Colonic mucosa (tissue), 4 donors: ENCODE results near the gene SULF2. TPM values are rescaled to one million over a fixed set of nuclear protein-coding genes. Genes with fewer than 3 reads are reported as not detected.

Experiments
- DNase-seq: peaks from one replicate; pipeline ENCODE4 v3.0.0-alpha.2; 2020
- H3K27ac ChIP-seq: fragments of 200-600 bp; one replicate; pipeline ENCODE4 v1.8.0; 2021
- H3K27me3 ChIP-seq: fragments of 200-600 bp; one replicate; pipeline ENCODE4 v1.8.0; 2021
- H3K36me3 ChIP-seq: fragments of 200-600 bp; one replicate; pipeline ENCODE4 v1.8.0; 2021
- H3K4me1 ChIP-seq: fragments of 200-600 bp; one replicate; pipeline ENCODE4 v1.8.0; 2021; ENCODE audit warnings: mild to moderate bottlenecking
- H3K4me3 ChIP-seq: fragments of 200-600 bp; one replicate; pipeline ENCODE4 v1.8.0; 2021
- H3K9ac ChIP-seq, 2 donors: one replicate each; pipeline ENCODE4 v1.7.0; 2013; ENCODE audit warnings: control low read depth in 2 of 2, low read depth in 2 of 2, low read length in 2 of 2
- H3K9me3 ChIP-seq: fragments of 200-600 bp; one replicate; pipeline ENCODE4 v1.8.0; 2021
- CTCF ChIP-seq: fragments of 200-600 bp; IDR thresholded peaks from one replicate; pipeline ENCODE4 v1.8.0; 2022; ENCODE audit warnings: antibody characterized with exemption, mild to moderate bottlenecking
- intact Hi-C: fragments of 100-400 bp; cut with DNase I; formaldehyde crosslinking; loops from one replicate; pipeline ENCODE4 v1.14.1; 2022
- total RNA-seq, 2 donors: library from RNA; stranded (reverse); fragmentation: NEBNext Ultra II Directional in 1 of 2; extraction: Animal tissue kit (Norgen Biotek cat#: 25700) in 1 of 2; gene quantifications; one replicate each; pipeline ENCODE4 v1.2.1, GENCODE V29; 2021
- donor health status: healthy.
- donor health status: DM: no; HTN: no; CAD: no.
- donor health status: DM: no; HTN: no; CAD: no.

SULF2 gene
- total RNA-seq, 2 donors from 2014 or later: 97.9 to 153 TPM

GRCh38 chr20:47765691-47766594 is 19.3 kb downstream of the SULF2 start:
- intact Hi-C loops: no loop called here
- no peaks in the 10 kb centered on the region for H3K27me3 ChIP-seq
- H3K9me3 ChIP-seq: no peaks in the 10 kb centered on the region
- no peaks in the 10 kb centered on the region for H3K4me1 ChIP-seq
- no peak for DNase-seq
- no peaks in the 10 kb centered on the region for H3K36me3 ChIP-seq
- H3K4me3 ChIP-seq: no peak overlapping the region
- H3K27ac ChIP-seq: no peak overlapping the region
- H3K9ac ChIP-seq: no peak overlapping the region
- TF ChIP-seq CTCF: no peak

- TF ChIP-seq CTCF: no peak
- DNase-seq: no peak
- intact Hi-C loops: no loop called here
- Histone ChIP-seq H3K4me1 (no peaks in the 10 kb centered on the region), H3K27me3 (no peaks in the 10 kb centered on the region), H3K4me3 (no peak overlapping the region), H3K27ac (no peak overlapping the region), H3K9ac (no peak overlapping the region), H3K36me3 (no peaks in the 10 kb centered on the region), H3K9me3 (no peaks in the 10 kb centered on the region)
Measured at GRCh38 chr20:47765271-47765670, 20.0 kb downstream of the SULF2 start.

DNA sequence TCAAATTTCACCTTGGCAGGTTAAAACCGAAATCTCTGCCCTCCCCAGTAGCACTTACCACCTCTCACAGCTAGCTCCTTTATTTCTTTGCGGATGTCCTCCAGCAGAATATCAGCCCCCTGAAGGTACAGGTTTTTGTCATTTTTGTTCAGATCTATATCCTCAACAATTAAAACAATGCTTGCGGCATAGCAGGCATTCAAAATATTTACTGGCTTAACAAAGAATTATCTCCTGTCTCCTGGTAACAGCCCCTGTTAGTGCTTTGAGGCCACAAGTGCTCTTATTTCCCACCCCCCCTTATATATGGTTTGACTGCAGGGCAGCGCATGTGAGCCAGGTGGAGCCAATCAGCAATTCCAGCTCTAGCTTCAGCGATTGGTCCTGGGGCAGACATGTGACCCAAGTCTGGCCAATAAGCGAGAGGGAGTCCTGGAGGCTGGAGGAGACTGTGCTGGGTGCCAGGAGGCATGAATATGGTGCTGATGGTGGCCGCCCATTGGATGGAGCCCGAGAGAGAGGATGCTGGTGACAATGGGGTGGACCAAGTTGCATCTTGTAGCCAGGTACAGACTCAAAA is 21.0 kb downstream of the SULF2 start:
- intact Hi-C loops: no loop called here
- H3K4me3 ChIP-seq: no peak overlapping the region
- no peak for TF ChIP-seq CTCF
- no peak for DNase-seq
- H3K27me3 ChIP-seq: no peaks in the 10 kb centered on the region
- no peak overlapping the region for H3K27ac ChIP-seq
- no peaks in the 10 kb centered on the region for H3K9me3 ChIP-seq
- H3K4me1 ChIP-seq: no peaks in the 10 kb centered on the region
- H3K36me3 ChIP-seq: no peaks in the 10 kb centered on the region
- H3K9ac ChIP-seq: no peak overlapping the region

GRCh38 chr20:47762699-47763268 is 22.5 kb downstream of the SULF2 start:
- Histone ChIP-seq H3K9ac (no peak overlapping the region), H3K9me3 (no peaks in the 10 kb centered on the region), H3K27me3 (no peaks in the 10 kb centered on the region), H3K4me1 (no peaks in the 10 kb centered on the region), H3K36me3 (no peaks in the 10 kb centered on the region), H3K4me3 (no peak overlapping the region), H3K27ac (no peak overlapping the region)
- no peak for TF ChIP-seq CTCF
- DNase-seq: no peak
- intact Hi-C loops: no loop called here

DNA sequence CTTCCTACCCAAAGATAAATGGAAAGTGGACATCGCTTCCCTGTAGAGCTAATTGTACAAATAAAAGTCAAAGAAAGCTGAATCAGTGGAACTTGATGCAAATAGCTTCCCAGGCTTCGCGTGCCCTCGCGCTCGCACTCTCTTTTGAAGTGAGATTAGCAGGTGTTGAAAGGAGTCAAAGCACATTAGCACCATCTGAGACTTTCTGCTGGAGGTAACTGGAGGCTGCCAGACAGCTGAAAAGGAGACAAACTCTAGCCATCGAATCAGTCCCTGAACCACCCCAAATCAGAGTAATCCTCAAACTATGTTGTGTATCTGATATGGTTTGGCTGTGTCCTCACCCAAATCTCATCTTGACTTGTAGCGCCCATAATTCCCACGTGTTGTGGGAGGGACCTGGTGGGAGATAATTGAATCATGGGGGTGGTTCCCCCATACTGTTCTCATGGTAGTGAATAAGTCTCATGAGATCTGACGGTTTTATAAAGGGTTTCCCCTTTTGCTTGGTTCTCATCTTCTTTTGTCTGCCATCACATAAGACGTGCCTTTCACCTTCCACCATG is 23.7 kb downstream of the SULF2 start:
- Histone ChIP-seq H3K9me3 (no peaks in the 10 kb centered on the region), H3K9ac (no peak overlapping the region), H3K27me3 (no peaks in the 10 kb centered on the region), H3K4me3 (no peak overlapping the region), H3K4me1 (no peaks in the 10 kb centered on the region), H3K27ac (no peak overlapping the region), H3K36me3 (no peaks in the 10 kb centered on the region)
- no peak for DNase-seq
- TF ChIP-seq CTCF: no peak
- intact Hi-C loops: no loop called here
